ENCODE data around the gene PGA5.
A peak's percentile ranks its signal among the peaks of the same experiment; 100 is the strongest.
"Not testable (repeated sequence)": the region's sequence is repeated elsewhere in the genome, so short reads cannot be mapped to it uniquely, and the experiment has no call there.

PGA5 gene

GRCh38 chr11:61240875-61241274 lies at the start of gene PGA5:
TSS of gene PGA5 (plus strand) at chr11:61241175. CDS start at chr11:61241227, 52 bp downstream.
- intact Hi-C loops (cut with DNase I); DNase-seq: not testable (repeated sequence)

GRCh38 chr11:61193596-61193995 lies 47.4 kb upstream of the PGA5 start:
- no peak for DNase-seq
- intact Hi-C loops (cut with DNase I) = no loop called here

GRCh38 chr11:61194169-61194671 lies 46.8 kb upstream of the PGA5 start:
- intact Hi-C loops (cut with DNase I) = no loop called here
- no peak for DNase-seq

- DNase-seq = no peak
- intact Hi-C loops (cut with DNase I) = no loop called here
Observed at GRCh38 chr11:61194981-61195695, 45.8 kb upstream of the PGA5 start.

- intact Hi-C loops (cut with DNase I) = no loop called here
- peak in 1 of 42 donors; percentile 37 for DNase-seq
Observed at GRCh38 chr11:61195719-61196118, 45.3 kb upstream of the PGA5 start.

- intact Hi-C loops (cut with DNase I) = no loop called here
- DNase-seq = peak in 1 of 42 donors; percentile 2
Observed at GRCh38 chr11:61198361-61198760, 42.6 kb upstream of the PGA5 start.

- intact Hi-C loops (cut with DNase I) = no loop called here
- peak in 1 of 42 donors; percentile 3 for DNase-seq
Observed at GRCh38 chr11:61198948-61199523, 41.9 kb upstream of the PGA5 start.

- intact Hi-C loops (cut with DNase I) = no loop called here
- no peak for DNase-seq
Observed at GRCh38 chr11:61201476-61201875, 39.5 kb upstream of the PGA5 start.

- peak in 1 of 42 donors; percentile 6 for DNase-seq
- intact Hi-C loops (cut with DNase I) = not testable (repeated sequence)
Observed at GRCh38 chr11:61202950-61203746, 37.8 kb upstream of the PGA5 start, which contains the start of gene PGA3. TSS of gene PGA3 (plus strand) at chr11:61203515. CDS start at chr11:61203565, 50 bp downstream.

GRCh38 chr11:61203873-61204272 lies 37.1 kb upstream of the PGA5 start:
- DNase-seq; intact Hi-C loops (cut with DNase I): not testable (repeated sequence)

- peak in 4 of 42 donors; percentile 4 to 13 (median 10) for DNase-seq
- intact Hi-C loops (cut with DNase I) = not testable (repeated sequence)
Observed at GRCh38 chr11:61204502-61205059, 36.4 kb upstream of the PGA5 start.

- DNase-seq; intact Hi-C loops (cut with DNase I): not testable (repeated sequence)
Observed at GRCh38 chr11:61207636-61208310, 33.2 kb upstream of the PGA5 start.

- intact Hi-C loops (cut with DNase I); DNase-seq: not testable (repeated sequence)
Observed at GRCh38 chr11:61210629-61211028, 30.3 kb upstream of the PGA5 start.

- peak in 2 of 42 donors; percentile 10 to 13 for DNase-seq
- intact Hi-C loops (cut with DNase I) = not testable (repeated sequence)
Observed at GRCh38 chr11:61211327-61211952, 29.5 kb upstream of the PGA5 start.

- DNase-seq; intact Hi-C loops (cut with DNase I): not testable (repeated sequence)
Observed at GRCh38 chr11:61212202-61212601, 28.8 kb upstream of the PGA5 start.

GRCh38 chr11:61213711-61214324 lies 27.2 kb upstream of the PGA5 start:
- intact Hi-C loops (cut with DNase I); DNase-seq: not testable (repeated sequence)

- DNase-seq; intact Hi-C loops (cut with DNase I): not testable (repeated sequence)
Observed at GRCh38 chr11:61218306-61218705, 22.7 kb upstream of the PGA5 start.

GRCh38 chr11:61219016-61219415 lies 22.0 kb upstream of the PGA5 start:
- intact Hi-C loops (cut with DNase I); DNase-seq: not testable (repeated sequence)

Data from head of caudate nucleus (tissue), 42 donors.